ENCODE measurements around the gene CEL.
"Not testable (repeated sequence)": the region's sequence is repeated elsewhere in the genome, so short reads cannot be mapped to it uniquely, and the experiment has no call there.

CEL gene

DNA sequence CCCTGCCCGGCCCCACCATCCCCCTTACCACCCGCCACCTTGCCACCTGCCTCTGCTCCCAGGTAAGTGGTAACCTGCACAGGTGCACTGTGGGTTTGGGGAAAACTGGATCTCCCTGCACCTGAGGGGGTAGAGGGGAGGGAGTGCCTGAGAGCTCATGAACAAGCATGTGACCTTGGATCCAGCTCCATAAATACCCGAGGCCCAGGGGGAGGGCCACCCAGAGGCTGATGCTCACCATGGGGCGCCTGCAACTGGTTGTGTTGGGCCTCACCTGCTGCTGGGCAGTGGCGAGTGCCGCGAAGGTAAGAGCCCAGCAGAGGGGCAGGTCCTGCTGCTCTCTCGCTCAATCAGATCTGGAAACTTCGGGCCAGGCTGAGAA, at the start of gene CEL:
Gene CEL (plus strand): TSS at position 218 of the 382 bp plus-strand sequence. CDS start 22 bp downstream, at position 240.
- DNase-seq: not testable (repeated sequence)

DNA sequence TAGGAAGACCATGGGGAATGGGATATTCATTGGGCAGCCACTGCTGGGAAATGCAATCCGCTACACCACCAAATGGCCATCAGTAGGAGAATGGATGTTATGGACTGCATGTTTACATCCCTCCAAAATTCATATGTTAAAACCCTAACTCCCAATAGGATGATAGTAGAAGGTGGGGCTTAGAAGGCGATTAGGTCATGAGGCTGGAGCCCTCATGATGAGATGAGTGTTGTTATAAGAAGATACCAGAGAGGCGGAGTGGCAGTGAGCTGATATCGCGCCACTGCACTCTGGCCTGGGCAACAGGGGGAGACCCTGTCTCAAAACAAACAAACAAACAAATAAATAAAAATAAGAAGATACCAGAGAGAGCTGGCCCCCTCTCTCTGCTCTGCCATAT, 47.1 kb upstream of the CEL start:
- DNase-seq: no peak

DNA sequence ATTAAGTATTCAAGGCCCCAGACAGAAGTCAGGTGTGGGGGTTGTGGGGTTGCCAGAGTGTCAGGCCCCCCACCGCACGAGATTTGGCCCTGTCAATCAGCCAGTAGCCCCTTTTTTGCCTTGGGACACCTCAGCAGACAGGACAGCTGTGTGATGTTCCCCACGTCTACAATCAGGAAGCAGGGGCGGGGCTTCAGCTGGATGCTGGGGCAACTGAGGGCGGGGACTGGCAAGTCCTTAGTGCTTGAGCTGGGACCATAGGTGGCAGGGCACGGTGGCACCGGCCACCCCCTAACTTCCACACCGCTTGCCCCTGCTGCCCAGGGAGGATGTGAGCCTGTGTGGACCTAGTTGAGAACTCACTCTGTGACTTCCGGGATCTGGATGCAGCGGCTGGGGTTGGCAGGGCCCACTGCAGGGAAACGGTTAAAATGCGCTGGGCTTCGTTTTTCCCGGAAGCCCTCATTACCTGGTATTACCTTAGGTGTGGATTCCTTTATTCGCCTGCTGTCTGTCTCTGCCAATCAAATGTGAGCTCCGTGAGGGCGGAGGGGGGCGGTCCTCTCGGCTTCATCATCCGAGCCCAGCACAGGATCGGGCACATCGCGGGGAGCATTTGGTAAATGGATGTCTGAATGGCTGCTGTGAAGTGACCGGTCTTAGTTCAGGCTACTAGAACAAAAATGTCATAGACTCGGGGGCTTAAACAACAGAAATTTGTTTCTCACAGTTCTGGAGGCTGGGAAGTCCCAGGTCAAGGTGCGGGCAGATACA, 38.5 kb upstream of the CEL start:
- DNase-seq: no peak

DNA sequence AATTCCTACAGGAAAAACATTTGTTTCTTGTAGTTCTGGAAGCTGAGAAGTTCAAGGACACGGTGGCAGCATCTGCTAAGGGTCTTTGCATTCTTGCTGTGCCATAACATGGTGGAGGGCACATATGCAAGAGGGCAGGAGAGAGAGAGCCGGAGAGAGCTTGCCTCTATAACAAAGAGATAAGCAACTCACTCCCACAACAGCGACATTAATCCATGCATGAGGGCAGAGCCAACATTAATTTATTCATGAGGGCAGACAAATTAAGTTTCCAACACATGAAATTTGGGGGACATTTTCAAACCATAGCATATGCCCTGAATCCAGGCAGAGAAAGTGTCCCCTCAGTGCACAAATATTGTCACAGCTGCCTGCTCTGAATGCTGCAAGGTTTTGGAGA, 35.4 kb upstream of the CEL start:
- DNase-seq: no peak

DNA sequence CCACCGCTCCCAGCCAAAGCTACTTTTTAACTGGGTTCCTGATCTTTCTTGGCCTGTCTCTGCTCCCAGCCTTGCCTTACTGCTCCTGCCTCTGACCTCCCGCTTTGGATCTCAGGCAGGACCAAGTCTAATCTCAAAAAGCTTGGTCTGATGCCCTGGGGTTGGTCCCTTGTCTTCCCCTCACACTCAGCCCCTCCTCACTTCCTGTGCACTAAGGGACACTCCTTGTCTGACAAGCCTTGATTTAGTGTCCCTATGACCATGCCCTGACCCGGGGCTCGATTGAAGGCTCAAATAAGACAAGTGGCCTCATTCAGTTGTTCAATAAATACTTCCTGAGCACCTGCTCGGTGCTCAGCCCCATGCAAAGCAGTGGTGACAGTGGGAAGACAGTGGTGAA, 34.6 kb upstream of the CEL start:
- no peak for DNase-seq

DNA sequence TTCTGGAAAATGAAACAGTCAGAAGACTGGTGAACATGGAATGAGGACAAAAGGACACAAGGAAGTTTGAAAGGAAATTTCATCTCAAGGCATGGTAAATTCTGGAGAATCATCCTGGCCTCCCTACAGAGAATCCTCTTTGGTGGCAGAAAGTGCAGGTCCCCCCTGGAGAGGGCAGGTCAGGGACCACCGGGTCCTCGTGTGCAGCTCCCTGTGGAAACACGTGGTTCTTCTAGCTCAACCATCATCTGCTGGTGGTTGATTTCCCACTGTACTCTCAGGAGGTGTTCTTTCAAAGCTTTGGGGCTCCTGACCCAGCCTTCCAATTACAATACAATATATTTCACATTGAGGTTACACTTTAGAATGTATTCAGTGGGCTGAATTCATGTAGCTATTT, 33.6 kb upstream of the CEL start:
- DNase-seq: no peak

DNA sequence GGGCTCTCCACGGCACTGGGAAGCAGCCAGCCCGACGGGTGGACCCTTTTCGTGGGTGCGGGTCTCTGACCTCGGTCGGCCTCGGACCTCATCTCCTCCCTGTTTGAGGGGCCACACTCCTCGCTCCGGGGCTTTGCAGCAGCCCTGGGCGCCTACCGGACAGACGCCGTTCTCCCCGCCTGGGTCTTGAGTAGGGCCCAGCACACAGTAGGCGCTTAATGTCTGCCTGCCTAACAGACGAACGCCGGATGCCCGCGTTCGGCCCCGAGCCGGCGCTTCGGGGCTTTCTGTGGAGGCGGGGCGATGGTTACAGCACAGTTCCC, 31.8 kb upstream of the CEL start:
- DNase-seq: no peak

DNA sequence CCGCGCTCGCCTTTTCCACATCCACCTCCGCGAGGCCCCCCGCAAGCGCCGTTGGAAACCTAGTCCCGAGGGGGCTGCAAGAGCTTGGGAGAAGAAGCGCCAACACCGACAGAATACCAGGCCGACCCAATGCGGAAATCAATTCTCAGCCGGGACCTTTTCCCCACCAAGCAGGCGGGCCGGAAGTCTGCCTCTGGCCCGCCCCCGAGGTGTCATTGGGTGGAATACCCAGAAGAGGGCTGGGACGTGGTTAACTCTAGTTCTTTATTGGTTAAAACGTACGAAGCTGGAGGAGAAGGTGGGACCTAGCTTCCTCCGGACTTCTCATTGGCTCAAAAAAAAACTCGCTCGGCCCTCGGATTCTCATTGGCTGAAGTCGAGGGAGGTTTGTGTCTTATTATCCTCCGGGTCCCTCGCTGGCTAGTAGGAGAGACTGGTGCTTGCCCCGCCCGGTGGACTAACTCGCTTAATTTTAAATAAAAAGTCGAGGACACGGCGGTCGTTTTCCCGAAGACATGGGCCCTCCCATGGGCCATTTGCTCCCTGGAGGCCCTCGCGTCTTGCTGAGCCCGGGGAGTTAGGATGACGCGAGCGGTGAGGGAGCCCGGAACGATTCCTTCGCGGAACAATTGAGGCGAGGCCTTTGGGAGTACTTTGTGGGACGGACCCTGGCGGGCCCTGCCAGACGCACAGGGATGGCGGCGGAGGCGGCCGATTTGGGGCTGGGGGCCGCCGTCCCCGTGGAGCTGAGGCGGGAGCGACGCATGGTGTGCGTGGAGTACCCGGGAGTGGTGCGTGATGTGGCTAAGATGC, 31.3 kb upstream of the CEL start, which contains the start of gene GTF3C5:
Gene GTF3C5 (plus strand): TSS at position 681 of the 813 bp plus-strand sequence. CDS start 15 bp downstream, at position 696.
- DNase-seq: peak; percentile 88

DNA sequence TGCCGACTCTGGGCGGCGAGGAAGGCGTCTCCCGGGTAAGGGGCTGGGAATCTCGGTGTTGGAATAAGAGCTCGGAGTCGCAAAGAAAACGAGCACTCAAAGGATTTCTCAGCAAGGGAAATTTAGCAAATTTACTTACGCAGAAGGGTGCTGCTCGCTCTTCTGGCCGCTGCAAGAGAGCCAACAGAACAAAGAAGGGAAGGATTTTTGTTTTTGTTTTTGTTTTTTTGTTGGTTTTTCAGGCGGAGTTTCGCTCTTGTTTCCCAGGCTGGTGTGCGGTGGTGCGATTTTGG, 30.7 kb upstream of the CEL start:
- no peak for DNase-seq

DNA sequence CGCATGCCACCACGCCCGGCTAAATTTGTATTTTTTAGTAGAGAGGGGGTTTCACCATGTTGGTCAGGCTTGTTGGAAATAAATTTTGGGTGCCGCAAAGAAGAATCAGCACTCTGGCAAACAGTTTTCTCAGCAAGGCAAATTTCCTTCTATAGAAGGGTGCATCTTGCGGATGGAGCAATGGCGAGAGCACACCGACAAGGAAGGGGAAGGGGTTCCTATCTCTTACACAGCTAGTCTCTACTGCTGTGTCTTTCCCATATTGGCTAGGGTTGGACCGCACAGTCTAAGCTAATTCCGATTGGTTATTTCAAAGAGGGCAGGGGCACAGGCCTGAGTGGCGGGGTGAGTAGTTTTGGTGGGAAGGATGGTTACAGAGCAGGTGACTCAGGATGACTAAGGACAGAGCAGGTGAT, 30.3 kb upstream of the CEL start:
- DNase-seq: no peak

DNA sequence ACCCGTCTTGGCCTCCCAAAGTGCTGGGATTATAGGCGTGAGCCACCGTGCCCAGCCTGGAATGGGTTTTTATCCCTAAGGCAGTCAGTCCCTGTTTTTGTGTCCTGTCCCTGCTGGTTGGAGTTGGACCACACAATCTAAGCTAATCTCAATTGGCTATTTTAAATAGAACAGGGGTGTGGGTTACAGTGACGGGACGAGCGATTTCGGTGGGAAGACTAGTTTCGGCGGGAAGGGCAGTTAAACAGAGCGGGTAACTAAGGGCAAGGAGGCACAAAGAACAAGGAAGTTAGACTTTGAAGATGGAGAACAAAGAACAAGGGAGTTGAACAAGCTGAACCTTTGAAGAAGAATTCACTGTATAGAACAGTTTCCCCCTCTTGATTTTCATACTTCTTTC, 29.6 kb upstream of the CEL start:
- DNase-seq: no peak

DNA sequence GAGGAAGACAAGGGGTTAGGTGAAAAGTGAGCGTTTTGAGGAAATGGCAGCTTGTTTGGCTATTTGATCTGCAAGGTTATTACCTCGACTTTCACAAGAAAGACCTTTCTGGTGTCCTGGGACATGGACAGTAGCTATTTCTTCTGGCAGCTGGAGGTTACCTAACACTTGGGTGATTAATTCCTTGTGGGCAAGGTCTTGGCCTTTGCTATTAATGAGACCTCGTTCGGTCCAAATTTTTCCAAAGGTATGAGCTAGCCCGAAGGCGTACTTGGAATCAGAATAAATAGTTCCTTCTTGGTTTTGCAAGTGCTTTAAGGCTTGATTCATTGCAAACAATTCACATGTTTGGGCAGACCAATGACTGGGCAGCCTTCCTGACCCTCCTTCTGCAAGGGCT, 26.1 kb upstream of the CEL start:
- no peak for DNase-seq

DNA sequence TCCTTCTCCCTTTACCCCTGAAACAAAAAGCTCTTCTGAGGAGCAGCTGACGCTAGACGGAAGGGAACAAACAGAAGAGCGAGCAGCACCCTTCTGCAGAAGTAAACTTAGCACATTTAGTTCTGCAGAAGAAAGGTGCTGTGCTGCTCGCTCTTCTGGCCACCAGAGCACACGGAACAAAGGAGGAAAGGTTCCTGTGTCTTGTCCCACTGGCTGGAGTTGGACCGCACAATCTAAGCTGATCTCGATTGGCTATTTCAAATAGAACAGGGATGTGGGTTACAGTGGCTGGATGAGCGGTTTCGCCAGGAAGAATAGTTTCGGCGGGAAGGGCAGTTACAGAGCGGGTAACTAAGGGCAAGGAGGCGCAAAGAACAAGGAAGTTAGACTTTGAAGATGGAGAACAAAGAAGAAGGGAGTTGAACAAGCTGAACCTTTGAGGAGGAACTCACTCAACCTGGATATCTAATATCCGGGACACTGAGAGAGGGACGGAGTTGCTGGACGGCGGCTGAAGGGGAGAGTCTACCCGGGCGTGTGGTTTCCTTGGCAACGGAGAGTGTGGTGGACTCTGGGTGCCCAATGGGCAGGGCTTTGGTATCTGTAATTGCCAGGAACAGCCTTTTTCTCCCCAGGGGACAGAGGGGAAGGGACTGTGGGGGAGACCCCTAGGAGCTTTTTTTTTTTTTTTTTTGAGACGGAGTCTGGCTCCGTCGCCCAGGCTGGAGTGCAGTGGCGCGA, 23.8 kb upstream of the CEL start:
- no peak for DNase-seq

DNA sequence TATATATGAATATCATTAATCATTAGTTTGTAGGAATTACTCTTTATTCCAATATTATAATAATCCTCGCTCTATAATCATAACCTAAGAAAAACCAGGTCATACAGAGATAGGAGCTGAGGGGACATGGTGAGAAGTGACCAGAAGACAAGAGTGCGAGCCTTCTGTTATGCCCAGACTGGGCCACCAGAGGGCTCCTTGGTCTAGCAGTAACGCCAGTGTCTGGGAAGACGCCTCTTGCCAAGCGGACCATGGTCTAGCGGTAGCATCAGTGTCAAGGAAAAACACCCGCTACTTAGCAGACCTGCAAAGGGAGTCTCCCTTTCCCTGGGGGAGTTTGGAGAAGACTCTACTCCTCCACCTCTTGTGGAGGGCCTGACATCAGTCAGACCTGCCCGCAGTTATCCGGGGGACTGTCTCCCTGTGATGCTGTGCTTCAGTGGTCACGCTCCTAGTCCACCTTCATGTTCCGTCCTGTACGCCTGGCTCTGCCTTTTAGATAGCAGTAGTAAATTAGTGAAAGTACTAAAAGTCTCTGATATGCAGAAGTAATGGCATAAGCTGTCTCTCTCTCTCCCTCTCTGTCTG, 20.8 kb upstream of the CEL start:
- peak; percentile 48 for DNase-seq

DNA sequence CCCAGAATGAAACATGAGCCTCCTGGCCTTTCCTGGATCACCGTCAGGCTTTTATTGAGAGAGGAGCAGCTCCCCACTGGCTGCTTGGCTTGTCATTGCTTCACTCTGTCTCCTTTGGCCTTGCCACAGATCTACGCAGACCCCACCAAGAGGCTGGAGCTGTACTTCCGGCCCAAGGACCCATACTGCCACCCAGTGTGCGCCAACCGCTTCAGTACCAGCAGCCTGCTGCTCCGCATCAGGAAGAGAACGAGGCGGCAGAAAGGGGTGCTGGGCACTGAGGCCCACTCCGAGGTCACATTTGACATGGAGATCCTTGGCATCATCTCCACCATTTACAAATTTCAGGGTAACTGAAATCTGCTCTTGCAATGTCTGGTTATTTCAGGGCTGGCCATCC, 19.8 kb upstream of the CEL start:
- no peak for DNase-seq

DNA sequence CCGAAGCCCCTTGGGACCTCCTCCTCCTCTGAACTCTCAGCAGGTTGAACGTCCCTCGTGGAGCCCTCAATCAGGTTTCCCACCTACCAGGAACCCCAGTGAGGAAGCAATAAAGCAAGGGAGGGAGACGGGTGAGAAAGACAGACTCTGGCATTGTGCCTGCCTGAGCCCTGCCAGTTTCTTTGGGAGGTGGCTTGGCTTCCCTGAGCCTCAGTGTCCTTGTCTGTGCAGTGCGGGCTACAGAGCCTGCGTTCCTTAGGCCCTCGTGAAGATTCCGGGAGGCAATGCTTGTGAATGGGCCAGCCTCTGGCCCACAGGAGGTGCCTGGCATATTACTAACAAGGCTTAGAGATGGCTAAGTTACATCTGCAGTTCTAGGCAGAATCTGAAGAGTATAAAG, 19.1 kb upstream of the CEL start:
- no peak for DNase-seq

DNA sequence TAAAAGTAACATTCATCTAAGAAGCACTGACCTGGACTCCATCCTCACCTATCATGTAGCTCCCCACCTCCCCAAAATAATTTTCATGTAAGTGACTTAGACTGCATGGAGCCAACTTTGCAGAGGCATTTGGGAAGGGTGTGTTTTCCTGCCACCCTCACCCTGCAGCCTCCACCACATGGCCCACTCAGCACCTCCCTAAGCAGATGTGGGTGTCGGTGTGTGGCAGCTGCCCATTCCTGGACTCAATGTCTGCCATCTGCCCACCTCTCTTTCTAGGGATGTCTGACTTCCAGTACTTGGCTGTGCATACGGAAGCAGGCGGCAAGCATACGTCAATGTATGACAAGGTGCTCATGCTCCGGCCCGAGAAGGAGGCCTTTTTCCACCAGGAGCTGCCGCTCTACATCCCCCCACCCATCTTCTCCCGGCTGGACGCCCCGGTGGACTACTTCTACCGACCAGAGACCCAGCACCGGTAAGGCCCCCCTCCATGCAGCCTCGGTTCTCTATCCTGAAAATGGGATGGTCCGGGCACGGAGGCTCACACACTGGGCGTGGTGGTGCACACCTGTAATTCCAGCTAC, 18.2 kb upstream of the CEL start:
- DNase-seq: no peak

DNA sequence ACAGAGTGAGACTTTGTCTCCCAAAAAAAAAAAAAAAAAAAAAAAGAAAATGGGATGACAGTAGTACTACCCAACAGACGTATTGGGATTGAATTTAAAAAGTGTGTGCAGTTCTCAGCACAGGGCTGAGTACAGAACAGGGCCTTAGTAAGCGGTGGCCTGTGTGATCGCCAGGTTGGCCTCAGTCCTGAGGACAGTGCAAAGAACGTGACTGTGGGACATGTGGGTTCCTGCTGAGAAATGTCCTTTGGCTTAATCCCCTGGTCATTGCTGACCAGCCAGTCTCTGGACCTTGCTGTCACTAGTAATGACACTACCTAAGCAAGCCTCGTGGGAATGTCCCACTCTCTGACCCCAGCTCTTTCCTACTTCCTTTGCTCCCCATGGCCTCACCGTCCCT, 17.7 kb upstream of the CEL start:
- no peak for DNase-seq

DNA sequence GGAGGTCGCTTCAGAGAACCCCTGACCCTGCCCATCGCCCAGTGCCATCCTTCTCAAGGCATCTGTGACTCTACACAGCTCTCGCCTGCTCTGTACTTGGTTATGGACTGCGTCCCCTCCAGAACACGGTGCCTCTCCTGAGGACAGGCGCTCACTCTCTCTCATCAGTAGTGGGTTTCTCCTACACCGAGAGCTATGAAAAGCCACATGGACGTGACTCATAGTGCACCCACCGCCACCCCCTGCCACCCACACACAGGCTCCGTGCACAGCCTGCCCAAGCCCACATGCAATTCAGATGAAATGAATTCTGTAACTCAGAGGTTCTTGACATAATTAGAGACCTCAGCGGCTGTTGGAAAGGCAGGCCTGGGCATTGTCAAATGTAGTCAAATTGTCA, 17.1 kb upstream of the CEL start:
- no peak for DNase-seq

DNA sequence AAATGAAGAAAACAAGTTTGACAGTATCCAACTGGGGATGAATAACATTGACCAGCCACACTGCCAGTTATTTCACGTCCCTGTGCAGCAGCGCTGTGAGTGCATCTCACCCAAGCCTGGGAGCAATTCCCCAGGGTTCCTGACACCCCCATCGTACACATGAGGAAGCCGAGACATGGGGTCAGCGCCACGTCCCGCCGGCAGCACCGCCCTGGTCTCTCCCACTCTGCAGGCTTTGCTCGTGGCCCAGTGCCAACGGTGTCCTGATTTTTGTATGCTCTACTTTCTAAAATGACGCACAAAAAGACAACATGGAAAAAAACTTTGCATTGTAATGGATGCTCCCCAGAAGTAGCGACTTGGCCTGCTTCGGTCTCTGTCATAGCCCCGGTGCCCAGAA, 16.6 kb upstream of the CEL start:
- DNase-seq: no peak

DNA sequence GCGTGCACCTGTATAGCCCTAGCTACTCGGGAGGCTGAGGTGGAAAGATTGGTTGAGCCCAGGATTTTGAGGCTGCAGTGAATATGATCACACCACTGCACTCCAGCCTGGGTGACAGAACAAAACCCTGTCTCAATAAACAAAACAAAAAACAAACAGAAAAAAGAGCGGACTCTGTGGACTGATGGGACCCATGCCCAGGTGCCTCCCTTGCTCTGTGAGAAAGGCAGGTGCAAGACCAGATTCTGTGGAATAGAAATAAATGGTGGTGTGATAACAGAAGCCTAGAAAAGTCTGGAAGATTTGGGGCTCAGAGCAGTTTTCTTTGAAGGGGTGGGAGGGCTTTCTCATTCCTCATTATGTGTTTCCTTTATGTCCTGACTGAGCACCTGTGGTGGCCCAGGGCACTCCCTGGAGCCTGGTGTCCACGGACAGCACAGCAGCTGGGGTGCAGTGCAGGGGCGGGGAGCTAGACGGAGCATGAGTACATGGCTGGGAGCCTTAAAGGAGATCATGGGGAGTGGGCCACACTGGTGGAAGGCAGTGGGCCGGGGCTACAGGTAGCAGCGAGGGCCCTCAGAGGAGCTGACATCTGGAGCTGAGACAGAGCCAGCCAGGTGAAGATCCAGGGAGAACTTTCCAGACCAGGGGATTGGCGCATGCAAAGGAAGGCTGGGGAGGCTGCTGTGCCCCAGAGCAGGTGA, 15.4 kb upstream of the CEL start:
- no peak for DNase-seq

DNA sequence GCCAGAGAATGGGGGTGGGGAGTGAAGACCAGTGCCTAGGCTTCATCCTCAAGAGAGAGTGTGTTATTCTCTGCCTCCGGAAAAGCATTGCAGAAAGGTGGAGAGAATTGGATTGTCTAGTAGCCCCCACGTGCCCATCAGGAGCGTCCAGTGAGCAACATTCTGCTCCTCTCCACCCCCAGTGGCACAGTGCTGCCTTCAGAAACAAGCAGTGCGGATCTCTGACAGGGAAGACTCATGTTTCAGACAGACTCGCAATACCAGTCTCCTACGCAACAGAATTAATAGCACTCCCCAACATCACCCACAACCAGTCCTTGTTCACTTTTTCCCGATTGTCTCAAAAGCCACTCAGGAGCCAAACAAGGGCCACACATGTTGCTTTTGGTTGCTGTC, 14.9 kb upstream of the CEL start:
- no peak for DNase-seq

DNA sequence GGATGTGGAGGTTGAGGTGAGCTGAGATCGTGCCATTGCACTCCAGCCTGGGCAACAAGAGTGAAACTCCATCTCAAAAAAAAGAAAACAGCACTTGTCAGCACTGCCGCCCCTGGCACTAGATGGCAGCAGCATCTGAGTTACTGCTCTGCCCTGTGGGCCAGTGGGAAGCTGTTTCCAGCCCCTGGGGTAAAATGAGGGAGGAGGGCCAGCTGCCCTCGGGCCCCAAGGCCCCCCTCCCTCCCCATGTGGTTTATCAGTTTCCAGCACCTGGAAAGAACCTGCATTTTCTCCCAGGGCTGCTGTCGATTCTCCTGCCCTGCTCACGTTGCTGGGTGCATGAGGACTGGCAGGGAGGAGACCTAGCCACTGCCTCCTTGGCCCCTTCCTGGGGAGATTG, 13.2 kb upstream of the CEL start:
- no peak for DNase-seq
